ENCODE results near the gene INTS3.
"Not testable (repeated sequence)": the region's sequence is repeated elsewhere in the genome, so short reads cannot be mapped to it uniquely, and the experiment has no call there.

Gene INTS3

DNA sequence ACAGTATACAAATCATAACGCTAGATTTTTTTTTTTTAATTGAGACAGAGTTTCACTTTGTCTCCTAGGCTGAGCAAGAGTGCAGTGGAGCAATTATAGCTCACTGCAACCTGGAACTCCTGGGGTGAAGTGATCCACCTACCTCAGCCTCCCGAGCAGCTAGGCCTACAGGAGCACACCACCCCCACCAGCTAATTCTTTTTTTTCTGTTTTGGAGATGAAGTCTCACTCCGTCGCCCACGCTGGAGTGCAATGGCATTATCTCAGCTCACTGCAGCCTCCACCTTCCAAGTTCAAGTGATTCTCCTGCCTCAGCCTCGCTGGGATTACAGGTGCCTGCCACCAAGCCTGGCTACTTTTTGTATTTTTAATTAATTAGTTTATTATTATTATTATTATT is 28.1 kb upstream of the INTS3 start:
- no peak for FAIRE-seq

DNA sequence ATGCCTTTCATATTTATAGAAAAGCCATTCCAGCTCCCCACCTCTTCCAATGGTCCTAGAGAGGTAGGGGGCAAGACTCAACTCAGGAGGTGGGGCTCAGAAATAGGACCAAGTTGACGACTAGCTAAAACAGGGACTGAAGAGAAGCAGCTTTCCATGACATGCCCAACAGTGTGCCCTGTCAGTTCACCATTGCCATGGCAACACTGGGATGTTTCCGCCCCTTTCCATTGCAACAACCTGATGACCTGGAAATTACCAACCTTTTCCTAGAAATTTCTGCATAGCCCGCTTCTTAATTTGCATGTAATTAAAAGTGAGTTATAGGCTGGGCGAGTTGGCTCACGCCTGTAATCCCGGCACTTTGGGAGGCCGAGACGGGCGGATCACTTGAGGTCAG is 22.4 kb upstream of the INTS3 start:
- FAIRE-seq, result no peak

DNA sequence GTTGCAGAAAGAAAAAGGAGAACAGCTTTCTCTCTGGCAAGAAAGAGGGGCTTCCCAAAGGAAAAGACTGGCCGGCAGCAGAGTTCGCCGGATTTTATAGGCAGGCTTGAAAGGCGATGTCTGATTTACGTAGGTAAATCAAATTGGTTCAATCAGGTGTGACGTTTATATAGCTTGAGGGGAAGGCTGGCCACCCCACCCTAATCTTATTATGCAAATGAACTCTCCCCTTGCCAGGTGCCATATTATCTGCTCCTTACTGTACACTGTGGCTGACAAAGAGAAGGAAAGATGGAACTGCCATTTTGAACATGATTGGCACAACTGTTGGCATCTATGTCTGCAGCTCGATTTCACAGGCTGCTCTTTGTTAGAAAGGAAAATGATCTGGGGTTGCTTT is 16.8 kb upstream of the INTS3 start:
- FAIRE-seq, result no peak

DNA sequence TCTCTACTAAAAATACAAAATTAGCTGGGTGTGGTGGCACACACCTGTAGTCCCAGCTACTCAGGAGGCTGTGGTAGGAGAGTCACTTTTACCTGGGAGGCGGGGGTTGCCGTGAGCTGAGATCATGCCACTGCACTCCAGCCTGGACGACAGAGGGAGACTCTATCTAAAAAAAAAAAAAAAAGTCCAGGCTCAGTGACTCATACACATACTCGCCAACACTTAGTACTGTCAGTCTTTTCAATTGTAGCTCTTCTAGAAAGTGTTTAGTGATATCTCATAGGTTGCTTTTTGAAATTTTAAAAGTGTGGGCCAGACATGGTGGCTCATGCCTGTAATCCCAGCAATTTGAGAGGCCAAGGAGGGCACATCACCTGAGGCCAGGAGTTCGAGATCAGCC is 11.6 kb upstream of the INTS3 start:
- not testable (repeated sequence) for FAIRE-seq

DNA sequence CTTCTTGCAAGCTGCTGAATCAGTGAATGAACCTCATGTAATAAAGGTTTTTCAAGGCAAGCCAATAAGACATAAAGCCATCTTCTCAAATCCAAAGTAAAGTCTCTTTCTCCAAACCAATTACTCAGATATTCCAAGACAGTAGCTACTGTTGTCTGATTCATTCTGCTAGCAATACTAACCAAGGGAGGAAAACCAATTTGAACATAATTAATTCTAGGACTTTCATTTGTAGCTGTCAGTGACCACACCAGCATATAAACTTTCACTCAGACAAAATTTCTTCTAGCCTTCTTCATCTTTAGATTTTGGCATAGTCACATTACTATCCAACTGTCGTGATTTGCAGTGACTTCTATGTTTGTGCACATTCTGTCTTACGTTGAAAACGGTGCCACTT is 10.5 kb upstream of the INTS3 start:
- no peak for FAIRE-seq

DNA sequence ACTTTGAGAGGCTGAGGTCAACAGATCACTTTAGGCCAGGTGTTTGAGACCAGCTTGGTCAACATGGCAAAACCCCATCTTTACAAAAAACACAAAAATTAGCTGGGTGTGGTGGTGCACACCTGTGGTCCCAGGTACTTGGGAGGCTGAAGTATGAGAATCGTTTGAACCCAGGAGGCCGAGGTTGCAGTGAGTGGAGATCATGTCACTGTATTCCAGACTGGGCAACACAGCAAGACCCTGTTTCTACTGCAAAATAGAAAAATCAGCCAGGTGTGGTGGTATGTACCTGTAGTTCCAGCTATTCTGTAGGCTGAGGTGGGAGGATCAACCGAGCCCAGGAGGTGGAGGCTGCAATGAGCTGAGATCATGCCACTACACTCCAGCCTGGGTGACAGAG is 4.2 kb upstream of the INTS3 start:
- no peak for FAIRE-seq

DNA sequence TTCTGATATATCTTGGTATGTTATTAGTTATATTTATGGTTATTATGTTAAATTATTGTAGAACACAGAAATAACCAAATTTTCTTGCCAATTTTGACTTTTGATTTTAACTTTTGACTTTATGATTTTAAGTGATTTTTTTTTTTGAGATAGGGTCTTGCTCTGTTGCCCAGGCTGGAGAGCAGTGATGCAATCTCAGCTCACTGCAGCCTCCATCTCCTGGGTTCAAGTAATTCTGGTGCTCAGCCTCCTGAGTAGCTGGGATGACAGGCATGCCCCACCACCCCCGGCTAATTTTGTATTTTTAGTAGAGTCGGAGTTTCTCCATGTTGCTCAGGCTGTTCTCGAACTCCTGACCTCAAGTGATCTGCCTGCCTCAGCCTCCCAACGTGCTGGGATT is 3.2 kb upstream of the INTS3 start:
- not testable (repeated sequence) for FAIRE-seq

DNA sequence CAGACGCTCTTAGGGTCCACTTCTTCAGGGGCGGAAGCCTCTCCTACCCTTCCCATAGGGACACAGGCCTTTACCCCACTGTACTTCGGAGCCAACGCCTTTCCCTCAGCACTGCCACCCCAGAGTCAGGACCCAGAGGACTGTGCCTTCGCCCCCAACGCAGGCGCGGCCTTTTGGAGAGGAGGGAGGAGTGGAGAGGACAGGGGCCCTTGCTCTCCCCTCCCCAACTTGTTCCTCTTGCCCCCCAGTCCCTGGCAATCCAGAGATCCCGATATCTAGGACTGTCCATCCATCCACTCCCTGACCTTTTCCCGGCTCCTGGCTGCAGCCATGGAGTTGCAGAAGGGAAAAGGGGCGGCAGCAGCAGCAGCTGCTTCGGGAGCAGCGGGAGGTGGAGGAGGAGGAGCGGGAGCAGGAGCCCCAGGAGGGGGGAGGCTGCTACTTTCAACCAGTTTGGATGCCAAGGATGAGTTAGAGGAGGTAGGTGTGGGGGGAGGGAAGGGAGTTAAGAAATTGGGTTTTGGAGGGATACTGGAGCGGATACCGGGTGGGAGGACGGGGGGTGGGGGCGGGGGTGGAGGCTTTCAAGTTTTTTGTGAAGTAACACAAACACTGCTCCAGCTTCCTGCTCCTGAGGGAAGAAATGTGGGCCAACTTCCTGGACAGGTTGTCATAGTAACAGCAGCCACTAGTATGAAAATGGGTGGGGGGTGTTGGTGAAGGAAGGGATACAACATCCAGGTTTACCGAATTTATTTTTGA is 636 bp downstream of the INTS3 start:
- FAIRE-seq, result no peak

DNA sequence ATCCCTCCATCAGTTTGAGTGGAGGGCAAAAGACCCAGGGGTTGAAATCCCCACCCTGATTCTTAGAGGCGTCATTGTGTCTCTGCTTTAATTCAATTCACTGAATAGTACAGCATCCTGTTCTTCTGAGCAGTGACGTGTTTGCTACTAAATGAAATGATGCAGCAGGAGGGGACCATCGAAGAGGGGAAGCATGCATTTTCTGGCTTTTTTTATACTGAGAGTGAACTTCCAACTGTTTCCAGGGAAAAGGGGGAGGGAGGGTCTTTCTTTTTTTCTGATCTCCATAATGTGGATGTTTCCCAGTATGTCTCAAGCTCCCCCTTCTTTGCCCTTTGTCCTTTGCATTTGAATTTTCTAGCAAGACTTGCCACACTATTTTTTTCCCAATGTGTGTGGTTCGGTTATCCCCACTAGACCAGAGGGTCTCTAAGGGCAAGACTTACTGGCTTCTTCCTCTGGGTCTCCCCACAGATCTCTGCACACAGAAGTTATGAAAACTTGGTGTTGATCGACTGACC is 2.7 kb downstream of the INTS3 start:
- FAIRE-seq, result no peak

DNA sequence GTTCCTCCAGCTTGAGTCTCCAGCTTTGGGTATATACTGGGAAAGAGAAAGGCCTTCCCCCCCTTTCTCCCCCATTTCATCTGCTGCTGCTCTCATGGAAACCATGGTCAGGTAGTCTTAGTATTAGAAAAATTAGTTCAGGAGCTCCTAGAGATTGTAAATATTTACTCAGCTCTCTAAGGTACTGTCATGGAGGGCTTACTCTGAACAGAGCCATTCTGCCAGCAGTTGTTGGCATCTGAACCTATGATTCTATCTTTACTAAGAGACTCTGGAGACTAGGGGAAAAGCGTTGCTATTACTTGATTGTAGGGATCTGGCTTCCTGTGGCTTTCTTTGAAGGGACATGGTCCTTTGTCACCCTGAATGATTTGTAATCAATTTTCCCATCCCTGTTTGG is 6.1 kb downstream of the INTS3 start:
- no peak for FAIRE-seq

DNA sequence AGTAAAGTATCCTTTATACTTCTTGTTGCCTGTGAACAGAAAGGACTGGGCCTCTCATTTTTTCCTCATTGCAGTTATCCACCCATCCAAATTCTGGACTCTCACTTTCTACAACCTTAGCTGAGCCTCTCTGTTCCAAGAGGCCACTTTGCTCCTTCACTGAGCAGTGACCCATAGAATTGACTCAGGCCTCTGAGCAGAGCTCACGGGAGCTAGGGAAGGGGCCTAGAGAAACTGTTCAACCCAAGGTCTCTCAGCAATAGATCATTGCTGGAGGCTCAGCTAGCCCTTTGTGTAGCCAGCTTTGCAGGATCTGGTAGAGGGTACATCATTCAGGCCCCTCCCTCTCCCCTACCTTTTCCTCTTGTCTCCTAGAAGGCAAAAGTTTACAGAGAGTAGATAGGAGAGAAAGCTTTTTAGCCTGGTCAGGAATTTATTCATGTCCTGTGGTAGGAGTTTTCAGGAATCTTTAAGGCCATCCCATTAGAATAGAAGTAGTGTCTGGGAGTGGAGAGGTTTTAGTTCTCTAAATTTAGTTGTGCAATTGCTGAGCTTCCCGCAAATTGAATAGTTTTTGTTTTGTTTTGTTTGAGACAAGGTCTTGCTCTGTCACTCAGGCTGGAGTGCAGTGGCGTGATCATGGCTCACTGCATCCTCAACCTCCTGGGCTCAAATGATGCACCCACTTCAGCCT is 6.7 kb downstream of the INTS3 start:
- FAIRE-seq, result no peak

DNA sequence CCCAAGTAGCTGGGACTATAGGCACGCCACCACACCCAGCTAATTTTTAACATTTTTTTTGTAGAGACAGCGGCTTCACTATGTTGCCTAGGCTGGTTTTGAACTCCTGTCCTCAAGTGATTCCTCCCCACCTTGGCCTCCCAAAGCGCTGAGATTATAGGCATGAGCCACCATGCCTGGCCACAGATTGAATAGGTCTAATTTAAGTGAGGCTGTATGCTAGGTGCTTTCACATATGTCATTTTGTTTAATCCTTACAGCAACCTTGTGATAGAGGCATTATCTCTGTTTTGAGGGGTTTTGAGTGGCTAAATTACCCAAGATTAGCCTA is 7.2 kb downstream of the INTS3 start:
- no peak for FAIRE-seq

DNA sequence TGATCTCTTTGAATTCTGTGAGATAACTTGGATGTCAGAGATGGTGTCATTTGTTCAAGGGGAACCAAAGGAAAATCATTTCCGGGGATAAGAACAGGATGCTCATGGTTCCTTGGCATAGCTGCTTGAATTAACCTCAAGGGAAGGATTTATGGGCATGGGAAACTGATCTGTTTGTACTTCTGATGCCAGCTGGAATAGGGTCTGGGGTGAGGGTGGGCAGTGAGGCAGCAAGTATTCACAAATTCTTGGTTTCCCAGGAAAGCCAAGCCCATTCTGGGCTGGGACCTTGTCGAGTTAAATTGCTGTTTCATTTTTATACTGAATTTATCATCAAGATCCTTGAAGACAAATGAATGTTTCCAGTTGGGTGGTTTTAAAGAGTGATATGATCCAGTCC is 14.1 kb downstream of the INTS3 start:
- no peak for FAIRE-seq

DNA sequence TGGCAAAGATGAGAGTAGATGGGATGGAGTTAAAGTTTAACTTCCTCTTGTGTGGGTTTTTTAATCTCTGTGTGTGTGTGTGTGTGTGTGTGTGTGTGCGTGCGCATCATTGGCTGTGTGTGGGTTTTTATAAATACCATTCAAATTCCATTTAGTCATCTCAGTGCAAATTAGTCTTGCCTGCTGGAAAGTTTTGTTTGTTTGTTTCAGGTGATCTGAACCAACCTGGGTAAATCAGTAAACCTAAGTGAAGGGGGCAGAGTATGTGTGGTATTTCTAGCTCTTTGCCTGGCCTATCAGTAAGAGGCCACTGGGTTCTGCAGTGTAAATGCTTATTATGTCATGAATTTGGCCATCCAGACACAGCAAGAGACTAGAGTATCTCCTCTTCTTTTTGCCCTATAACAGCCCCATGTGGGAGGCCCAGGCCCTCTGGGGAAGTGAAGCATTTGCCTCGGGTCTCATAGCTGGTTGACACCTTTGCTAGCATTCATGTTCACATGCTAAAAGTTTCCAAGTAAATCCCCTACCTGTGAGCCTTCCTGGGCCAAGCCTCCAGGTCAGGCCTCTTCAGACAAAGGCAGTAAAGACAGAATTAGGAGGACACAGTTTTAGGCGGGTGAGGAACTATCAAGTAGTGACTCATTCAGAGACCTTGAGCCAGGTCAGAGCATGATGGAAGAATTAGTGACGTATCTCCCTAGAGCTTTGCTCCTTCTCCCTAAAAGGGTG is 14.7 kb downstream of the INTS3 start:
- no peak for FAIRE-seq

DNA sequence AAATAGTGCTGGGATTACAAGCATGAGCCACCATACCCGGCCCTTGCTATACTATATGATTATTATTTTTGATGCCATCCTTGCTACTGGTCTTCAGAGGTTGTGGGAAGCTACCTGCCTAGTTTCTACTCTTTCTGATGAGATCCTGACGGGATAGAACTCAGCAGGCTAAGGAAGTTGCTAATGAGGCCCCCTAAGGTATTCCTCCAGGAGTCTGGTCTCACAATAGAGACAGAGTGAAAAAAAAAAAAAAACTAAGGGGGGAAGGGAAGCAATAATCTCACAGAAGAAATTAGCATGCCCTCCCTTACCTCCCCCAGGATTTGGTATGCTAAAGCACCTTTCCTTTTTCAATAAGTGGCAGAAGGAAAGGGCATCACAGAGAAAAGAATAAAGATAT is 17.6 kb downstream of the INTS3 start:
- no peak for FAIRE-seq

DNA sequence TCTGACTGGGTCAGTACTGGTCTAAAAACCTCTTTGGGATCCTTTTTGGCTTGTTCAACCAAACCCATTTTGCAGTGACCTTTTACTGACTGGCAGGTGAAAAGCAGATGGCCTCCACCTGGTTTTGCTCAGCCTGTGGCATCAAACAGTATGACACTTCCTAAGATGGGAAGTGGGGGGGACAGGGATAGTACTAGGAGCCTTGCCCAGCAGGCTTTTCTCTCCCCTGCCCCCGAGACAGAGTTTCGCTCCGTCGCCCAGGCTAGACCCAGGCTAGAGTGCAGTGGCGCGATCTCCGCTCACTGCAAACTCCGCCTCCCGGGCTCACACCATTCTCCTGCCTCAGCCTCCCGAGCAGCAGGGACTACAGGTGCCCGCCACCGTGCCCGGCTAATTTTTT is 18.3 kb downstream of the INTS3 start:
- no peak for FAIRE-seq

DNA sequence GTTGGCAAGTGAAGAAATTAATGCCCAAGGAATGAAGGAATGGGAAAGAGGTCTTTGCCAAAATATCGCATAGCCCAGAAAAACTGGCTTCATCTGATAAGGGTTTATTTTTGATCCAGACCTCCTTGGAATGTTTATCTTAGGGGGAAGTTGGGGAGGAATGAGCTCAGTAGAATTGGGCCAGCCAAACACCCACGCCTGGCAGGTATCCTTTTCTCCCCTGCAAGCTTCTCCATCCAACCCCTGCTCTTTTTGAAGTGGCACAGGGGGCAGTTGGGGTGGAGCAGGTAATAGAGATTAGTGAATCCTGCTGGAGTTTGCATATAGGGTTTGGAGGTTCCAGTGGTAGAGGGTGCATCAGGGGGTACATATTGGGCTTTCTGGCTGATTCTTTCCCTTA is 21.1 kb downstream of the INTS3 start:
- FAIRE-seq, result no peak

DNA sequence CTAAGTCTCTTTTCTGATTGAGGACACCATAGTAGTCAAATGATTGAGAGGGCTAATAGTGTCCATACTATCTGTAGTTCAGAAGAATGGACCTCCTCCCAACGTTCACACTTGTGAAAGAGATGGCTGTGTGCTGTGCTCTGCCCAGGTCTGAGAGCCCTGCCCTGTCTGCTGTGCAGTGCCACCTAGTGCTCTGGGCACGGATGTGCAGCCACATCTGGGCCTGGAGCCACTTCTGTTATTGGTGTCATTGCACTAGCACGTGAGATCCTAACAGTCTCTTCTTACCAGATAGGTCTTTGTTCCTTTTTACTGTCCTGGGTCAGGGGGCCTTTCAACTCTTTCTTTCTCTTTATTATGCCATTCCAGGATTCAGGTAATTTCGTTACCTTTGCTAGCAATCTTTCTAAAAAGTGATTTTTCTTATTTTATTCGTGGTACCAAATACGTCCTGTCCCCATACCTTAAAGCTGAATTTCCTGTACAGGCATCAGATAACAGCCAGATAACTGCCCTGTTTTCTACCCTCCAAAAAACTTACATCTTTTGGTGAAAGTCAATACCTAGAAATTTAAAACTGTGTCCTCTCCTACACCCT is 21.7 kb downstream of the INTS3 start:
- no peak for FAIRE-seq

DNA sequence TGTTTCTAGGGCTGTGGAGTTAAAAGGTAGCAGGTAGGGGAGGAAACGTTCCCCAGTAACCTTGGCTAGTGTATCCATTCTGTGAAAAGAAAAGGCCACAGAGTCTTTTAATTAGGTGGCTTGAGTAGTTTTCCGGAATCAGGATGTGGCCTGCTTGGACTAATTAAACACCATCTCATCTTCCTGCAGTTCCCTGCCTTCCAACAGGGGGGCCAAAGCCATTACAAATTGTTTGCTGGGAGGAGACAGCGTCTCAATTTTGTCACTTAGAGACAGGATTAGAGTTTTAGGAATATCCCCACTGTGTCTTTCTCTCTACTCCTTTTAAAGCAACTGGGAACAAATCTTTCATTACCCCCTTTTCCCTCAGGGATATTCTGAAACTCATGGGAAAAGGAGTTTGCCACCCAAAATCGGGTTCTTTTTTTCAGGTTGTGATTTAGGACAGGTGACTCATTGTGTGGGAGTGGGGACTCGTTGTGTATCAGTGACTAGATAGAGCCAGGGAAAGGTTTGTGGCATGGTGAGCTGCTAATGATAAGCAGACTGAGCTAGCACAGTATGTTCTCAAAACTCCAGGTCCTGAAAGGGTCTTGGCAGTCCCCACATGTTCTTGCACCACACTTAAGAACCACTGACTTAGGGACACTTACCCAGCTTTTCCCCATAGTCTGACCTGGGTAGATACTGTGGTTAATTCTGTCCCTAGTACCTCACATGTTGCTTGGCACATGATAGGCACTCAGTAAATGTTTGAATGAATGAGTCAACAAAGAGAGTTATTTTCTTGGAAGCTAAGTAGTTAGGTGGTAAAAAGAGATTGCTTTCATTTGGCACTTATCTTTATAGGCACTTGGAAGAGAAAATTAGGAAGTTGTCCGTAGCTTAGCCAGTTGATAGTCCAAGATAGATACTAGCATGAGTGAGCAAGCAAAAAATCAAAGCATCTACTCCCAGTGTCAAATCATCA is 22.5 kb downstream of the INTS3 start:
- FAIRE-seq, result no peak

DNA sequence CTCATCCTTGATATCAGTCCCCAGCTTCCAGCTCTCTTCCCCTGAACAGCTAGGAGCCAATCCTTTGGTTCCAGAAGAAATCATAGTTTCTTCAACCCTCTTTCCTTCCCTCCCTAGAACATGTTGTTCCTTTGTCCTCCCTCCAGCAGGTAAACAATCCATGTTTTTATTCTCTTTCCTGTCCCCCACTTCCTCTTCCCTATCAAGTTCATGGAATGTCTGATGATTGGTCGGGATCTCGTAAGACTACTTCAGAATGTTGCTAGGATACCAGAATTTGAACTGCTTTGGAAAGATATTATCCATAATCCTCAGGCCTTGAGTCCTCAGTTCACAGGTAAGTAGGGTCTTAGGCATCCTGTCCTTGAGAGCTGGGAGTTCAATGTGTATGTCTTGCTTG is 24.2 kb downstream of the INTS3 start:
- no peak for FAIRE-seq

DNA sequence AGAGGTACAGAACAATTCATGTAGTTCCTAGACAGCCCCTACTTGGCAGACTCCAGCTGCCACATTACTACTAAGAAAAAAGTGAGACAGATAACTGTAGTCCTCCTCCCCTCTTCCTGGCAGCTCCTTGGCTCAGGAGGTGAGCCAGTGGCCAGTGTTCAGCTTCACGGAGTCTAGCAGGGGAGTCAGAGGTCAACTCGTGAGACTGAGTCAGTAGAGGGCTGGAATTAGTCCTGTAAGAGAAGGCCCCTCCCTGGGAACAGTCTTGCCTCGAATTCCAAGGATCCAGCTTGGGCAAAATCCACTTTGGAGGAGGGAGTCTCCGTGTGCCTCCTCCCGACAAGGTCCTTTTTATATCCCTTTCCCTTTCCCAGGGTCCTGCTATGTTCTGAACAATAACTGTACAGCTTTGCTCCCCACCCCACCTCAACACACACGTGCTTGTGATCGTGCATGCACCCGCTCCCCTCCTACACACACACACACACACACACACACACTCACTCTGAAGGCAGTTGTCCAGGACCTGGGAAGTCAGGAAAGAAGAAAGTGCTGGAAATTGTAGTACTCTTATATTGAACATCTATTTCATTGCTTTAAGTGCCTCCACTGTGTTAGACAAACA is 24.8 kb downstream of the INTS3 start:
- no peak for FAIRE-seq

DNA sequence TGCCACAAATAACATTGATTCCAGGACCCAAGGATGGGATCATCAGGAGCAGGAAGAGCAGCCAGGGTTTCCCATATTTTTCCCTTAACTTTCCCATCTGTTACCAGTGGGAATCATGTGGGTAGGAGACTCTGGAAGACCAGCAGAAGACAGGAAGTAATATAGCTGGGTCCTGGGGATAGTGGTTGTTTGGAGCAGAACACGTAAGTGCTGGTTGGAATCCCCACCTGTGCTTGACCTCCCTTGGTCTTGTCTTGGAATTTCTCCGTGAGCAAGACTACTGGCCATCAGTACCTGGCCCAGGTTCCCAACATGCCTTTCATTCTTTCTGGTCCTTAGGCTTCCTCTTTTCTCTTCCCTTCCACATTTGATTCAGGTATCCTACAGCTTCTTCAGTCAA is 26.4 kb downstream of the INTS3 start:
- FAIRE-seq, result no peak

Data from A204.1 (cell line).